ENCODE results near the gene MYL9. TPM values are rescaled to one million over a fixed set of nuclear protein-coding genes. Genes with fewer than 3 reads are reported as not detected.

The MYL9 gene
- total RNA-seq, 1 experiment from 2014 or later, result 13.3 TPM

- H3K27ac ChIP-seq, result no peak overlapping the region
- H3K27me3 ChIP-seq (ENCODE audit: insufficient read depth, low read depth), result no peaks in the 10 kb centered on the region
- peaks cover 18% of the 10 kb centered on the region for H3K4me1 ChIP-seq (replicated peaks; ENCODE audit: insufficient read depth)
- H3K9me2 ChIP-seq (ENCODE audit: insufficient read depth), result no peaks in the 10 kb centered on the region
- H4K20me1 ChIP-seq (ENCODE audit: insufficient read depth), result no peaks in the 10 kb centered on the region
- no TSS peak for BruUV-seq (replicated peaks)
- intact Hi-C loops (cut with micrococcal nuclease; ENCODE audit: unreplicated experiment), result no loop called here
- H2AFZ ChIP-seq, result no peak overlapping the region
- POLR2A ChIA-PET (ENCODE audit: unreplicated experiment), result no interaction called here
- CTCF ChIA-PET, result no interaction called here
- no peak overlapping the region for H3K4me2 ChIP-seq
- peaks cover 17% of the 10 kb centered on the region; the same call in 1 of the 2 replicates for H3F3A ChIP-seq (ENCODE audit: insufficient read depth, low read depth)
- TF ChIP-seq EZH2 (IDR thresholded peaks at IDR 0.05; ENCODE audit: low read depth) (no peak), CTCF (conservative IDR thresholded peaks at IDR 0.05) (no peak)
- H3K36me3 ChIP-seq (ENCODE audit: low read depth), result no peaks in the 10 kb centered on the region
- peaks cover 2% of the 10 kb centered on the region; the same call in 1 of the 2 replicates for H3K9me3 ChIP-seq (ENCODE audit: insufficient read depth, low read depth)
- H3K79me2 ChIP-seq (ENCODE audit: low read depth), result no peaks in the 10 kb centered on the region
- no peak overlapping the region for H3K4me3 ChIP-seq
- DNase-seq, result no peak
Measured at GRCh38 chr20:36587388-36588070, 46.2 kb downstream of the MYL9 start.

GRCh38 chr20:36591281-36591680 lies 50.0 kb downstream of the MYL9 start:
- H3K4me2 ChIP-seq, result no peak overlapping the region
- intact Hi-C loops (cut with micrococcal nuclease; ENCODE audit: unreplicated experiment), result no loop called here
- H3K4me3 ChIP-seq, result no peak overlapping the region
- H3K27me3 ChIP-seq (ENCODE audit: insufficient read depth, low read depth), result no peaks in the 10 kb centered on the region
- CTCF ChIA-PET, result interaction anchor here (0.6 to 0.8 kb wide), 3 partner anchors 85 to 1846 kb away, joined by 5 to 10 read pairs (median 6); no protein-coding TSS in a partner anchor
- no peak overlapping the region for H2AFZ ChIP-seq
- no peak overlapping the region for H3K27ac ChIP-seq
- H3K4me1 ChIP-seq (replicated peaks; ENCODE audit: insufficient read depth), result no peaks in the 10 kb centered on the region; the same call in 1 of the 2 replicates
- H3K9me2 ChIP-seq (ENCODE audit: insufficient read depth), result no peaks in the 10 kb centered on the region
- no peaks in the 10 kb centered on the region for H3K79me2 ChIP-seq (ENCODE audit: low read depth)
- no peaks in the 10 kb centered on the region for H3K36me3 ChIP-seq (ENCODE audit: low read depth)
- DNase-seq, result no peak
- H4K20me1 ChIP-seq (ENCODE audit: insufficient read depth), result no peaks in the 10 kb centered on the region
- peaks cover 8% of the 10 kb centered on the region; the same call in 1 of the 2 replicates for H3K9me3 ChIP-seq (ENCODE audit: insufficient read depth, low read depth)
- H3F3A ChIP-seq (ENCODE audit: insufficient read depth, low read depth), result peaks cover 8% of the 10 kb centered on the region; the same call in 1 of the 2 replicates
- no peak for TF ChIP-seq EZH2 (IDR thresholded peaks at IDR 0.05; ENCODE audit: low read depth)
- TF ChIP-seq CTCF (conservative IDR thresholded peaks at IDR 0.05), result no peak
- BruUV-seq (replicated peaks), result no TSS peak
- POLR2A ChIA-PET (ENCODE audit: unreplicated experiment), result no interaction called here

- H3K4me3 ChIP-seq, result no peak overlapping the region
- H4K20me1 ChIP-seq (ENCODE audit: insufficient read depth), result no peaks in the 10 kb centered on the region
- CTCF ChIA-PET, result interaction anchor here (0.6 to 0.8 kb wide), 4 partner anchors 86 to 612 kb away, joined by 3 to 6 read pairs (median 4); no protein-coding TSS in a partner anchor
- H2AFZ ChIP-seq, result no peak overlapping the region
- H3K4me2 ChIP-seq, result no peak overlapping the region
- no peaks in the 10 kb centered on the region for H3K36me3 ChIP-seq (ENCODE audit: low read depth)
- POLR2A ChIA-PET (ENCODE audit: unreplicated experiment), result no interaction called here
- intact Hi-C loops (cut with micrococcal nuclease; ENCODE audit: unreplicated experiment), result no loop called here
- TSS peak; percentile 15 for BruUV-seq (replicated peaks)
- H3K4me1 ChIP-seq (replicated peaks; ENCODE audit: insufficient read depth), result no peaks in the 10 kb centered on the region
- no peak overlapping the region for H3K27ac ChIP-seq
- TF ChIP-seq EZH2 (IDR thresholded peaks at IDR 0.05; ENCODE audit: low read depth) (no peak), CTCF (conservative IDR thresholded peaks at IDR 0.05) (peak; percentile 43; the same call in 1 of the 2 replicates)
- H3K9me2 ChIP-seq (ENCODE audit: insufficient read depth), result no peaks in the 10 kb centered on the region
- peak in 1 of 2 experiments; percentile 61 for DNase-seq
- H3K9me3 ChIP-seq (ENCODE audit: insufficient read depth, low read depth), result peaks cover 8% of the 10 kb centered on the region; the same call in 1 of the 2 replicates
- H3K27me3 ChIP-seq (ENCODE audit: insufficient read depth, low read depth), result no peaks in the 10 kb centered on the region
- peaks cover 8% of the 10 kb centered on the region; the same call in 1 of the 2 replicates for H3F3A ChIP-seq (ENCODE audit: insufficient read depth, low read depth)
- H3K79me2 ChIP-seq (ENCODE audit: low read depth), result no peaks in the 10 kb centered on the region
Measured at GRCh38 chr20:36591854-36592641, 50.7 kb downstream of the MYL9 start.
